Measurements from ENCODE around the gene POFUT1. TPM values are rescaled to one million over a fixed set of nuclear protein-coding genes. Genes with fewer than 3 reads are reported as not detected.

Gene POFUT1
- polyA plus RNA-seq, 2 of the 4 experiments (the other 2 are of a cell fraction): 29.6 to 43.9 TPM

DNA sequence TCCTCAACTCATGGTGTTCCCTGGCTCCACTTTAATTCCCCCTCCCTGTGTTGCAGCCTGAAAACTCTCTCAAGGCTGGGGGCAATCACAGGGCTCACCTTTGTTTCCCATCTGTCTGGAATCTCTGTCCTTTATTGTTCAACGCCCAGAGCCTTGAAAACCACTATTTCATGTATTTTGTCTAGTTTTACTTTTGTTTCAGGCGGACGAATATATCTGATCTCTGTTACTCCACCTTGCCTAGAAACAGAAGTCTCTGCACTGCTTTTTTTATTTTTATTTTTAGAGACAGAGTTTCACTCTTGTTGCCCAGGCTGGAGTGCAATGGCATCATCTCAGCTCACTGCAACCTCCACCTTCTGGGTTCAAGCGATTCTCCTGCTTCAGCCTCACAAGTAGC is 27.7 kb upstream of the POFUT1 start:
- ChIA-PET CTCF (interaction anchor here (1.0 kb wide), 2 partner anchors 9 to 162 kb away, joined by 3 read pairs; no protein-coding TSS in a partner anchor), POLR2A (interaction anchor here (0.7 kb wide), 1 partner anchor 270 kb away, joined by 4 read pairs; no protein-coding TSS in a partner anchor)
- TF ChIP-seq, protein P1, sequence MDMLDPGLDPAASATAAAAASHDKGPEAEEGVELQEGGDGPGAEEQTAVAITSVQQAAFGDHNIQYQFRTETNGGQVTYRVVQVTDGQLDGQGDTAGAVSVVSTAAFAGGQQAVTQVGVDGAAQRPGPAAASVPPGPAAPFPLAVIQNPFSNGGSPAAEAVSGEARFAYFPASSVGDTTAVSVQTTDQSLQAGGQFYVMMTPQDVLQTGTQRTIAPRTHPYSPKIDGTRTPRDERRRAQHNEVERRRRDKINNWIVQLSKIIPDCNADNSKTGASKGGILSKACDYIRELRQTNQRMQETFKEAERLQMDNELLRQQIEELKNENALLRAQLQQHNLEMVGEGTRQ (IDR thresholded peaks at IDR 0.05): no peak
- TF ChIP-seq RCOR1 (IDR thresholded peaks at IDR 0.05; ENCODE audit: low read depth, low read length) (no peak), CBX8 (IDR thresholded peaks at IDR 0.05) (no peak), GATA3 (IDR thresholded peaks at IDR 0.05; ENCODE audit: borderline replicate concordance) (no peak), MAFK (IDR thresholded peaks at IDR 0.05; ENCODE audit: partially characterized antibody) (no peak), BHLHE40 (IDR thresholded peaks at IDR 0.05; ENCODE audit: low read depth, low read length) (no peak), RFX5 (IDR thresholded peaks at IDR 0.05) (no peak), RAD21 (conservative IDR thresholded peaks at IDR 0.05 in 1 of 2, IDR thresholded peaks at IDR 0.05 in 1 of 2) (no peak), ZSCAN20 (CRISPR knock-in tag; IDR thresholded peaks at IDR 0.05) (no peak), HDAC2 (IDR thresholded peaks at IDR 0.05) (no peak), TFCP2L1 (CRISPR knock-in tag; IDR thresholded peaks at IDR 0.05) (no peak), ZC3H11A (IDR thresholded peaks at IDR 0.05) (no peak), CHD2 (IDR thresholded peaks at IDR 0.05; ENCODE audit: low read length, partially characterized antibody) (no peak), SREBF2 (IDR thresholded peaks at IDR 0.05) (no peak), HOXB13 (CRISPR knock-in tag; IDR thresholded peaks at IDR 0.05; ENCODE audit: low read depth) (no peak), HOXB5 (CRISPR knock-in tag; IDR thresholded peaks at IDR 0.05) (no peak), PHF8 (IDR thresholded peaks at IDR 0.05; ENCODE audit: borderline replicate concordance, low read depth) (no peak)
- TF ChIP-seq, protein P2, sequence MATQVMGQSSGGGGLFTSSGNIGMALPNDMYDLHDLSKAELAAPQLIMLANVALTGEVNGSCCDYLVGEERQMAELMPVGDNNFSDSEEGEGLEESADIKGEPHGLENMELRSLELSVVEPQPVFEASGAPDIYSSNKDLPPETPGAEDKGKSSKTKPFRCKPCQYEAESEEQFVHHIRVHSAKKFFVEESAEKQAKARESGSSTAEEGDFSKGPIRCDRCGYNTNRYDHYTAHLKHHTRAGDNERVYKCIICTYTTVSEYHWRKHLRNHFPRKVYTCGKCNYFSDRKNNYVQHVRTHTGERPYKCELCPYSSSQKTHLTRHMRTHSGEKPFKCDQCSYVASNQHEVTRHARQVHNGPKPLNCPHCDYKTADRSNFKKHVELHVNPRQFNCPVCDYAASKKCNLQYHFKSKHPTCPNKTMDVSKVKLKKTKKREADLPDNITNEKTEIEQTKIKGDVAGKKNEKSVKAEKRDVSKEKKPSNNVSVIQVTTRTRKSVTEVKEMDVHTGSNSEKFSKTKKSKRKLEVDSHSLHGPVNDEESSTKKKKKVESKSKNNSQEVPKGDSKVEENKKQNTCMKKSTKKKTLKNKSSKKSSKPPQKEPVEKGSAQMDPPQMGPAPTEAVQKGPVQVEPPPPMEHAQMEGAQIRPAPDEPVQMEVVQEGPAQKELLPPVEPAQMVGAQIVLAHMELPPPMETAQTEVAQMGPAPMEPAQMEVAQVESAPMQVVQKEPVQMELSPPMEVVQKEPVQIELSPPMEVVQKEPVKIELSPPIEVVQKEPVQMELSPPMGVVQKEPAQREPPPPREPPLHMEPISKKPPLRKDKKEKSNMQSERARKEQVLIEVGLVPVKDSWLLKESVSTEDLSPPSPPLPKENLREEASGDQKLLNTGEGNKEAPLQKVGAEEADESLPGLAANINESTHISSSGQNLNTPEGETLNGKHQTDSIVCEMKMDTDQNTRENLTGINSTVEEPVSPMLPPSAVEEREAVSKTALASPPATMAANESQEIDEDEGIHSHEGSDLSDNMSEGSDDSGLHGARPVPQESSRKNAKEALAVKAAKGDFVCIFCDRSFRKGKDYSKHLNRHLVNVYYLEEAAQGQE (IDR thresholded peaks at IDR 0.05): no peak
- Histone ChIP-seq H3K4me1 (no peaks in the 10 kb centered on the region), H3K9me3 (no peaks in the 10 kb centered on the region), H3K4me3 (no peak overlapping the region), H3K4me2 (no peak overlapping the region), H3K27ac (no peak overlapping the region)
- FAIRE-seq (no peak), DNase-seq (ENCODE audit: low read depth in 1 of 2, low spot score in 1 of 2) (no peak), ATAC-seq (no peak)
- 83% methylated on average over 4 of the region's 4 CpGs for WGBS (ENCODE audit: missing lambda C conversion rate)

DNA sequence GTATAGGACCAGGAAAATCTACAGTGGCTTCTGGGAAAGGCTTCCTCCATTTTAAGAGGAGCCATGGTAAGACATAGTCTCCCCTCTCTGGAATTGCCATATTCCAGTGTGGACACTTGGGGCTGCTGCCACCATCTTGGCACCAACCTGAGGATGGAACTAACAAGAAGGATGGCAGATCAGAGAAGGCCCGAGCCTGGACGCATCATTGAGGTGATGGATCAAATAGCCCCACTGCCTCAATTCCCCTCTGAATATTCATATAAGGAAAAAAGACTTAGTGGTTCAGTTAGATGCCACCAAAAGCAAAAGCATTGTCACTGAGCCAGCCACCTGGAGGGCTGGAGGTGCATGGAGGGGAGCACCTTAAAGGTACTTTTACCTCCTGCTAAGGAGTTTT is 26.1 kb upstream of the POFUT1 start:
- Histone ChIP-seq H3K9me3 (no peaks in the 10 kb centered on the region), H3K4me3 (no peak overlapping the region), H3K4me1 (no peaks in the 10 kb centered on the region), H3K4me2 (no peak overlapping the region), H3K27ac (no peak overlapping the region)
- ATAC-seq (no peak), DNase-seq (ENCODE audit: low read depth in 1 of 2, low spot score in 1 of 2) (no peak), FAIRE-seq (no peak)
- ChIA-PET POLR2A (no interaction called here), CTCF (no interaction called here)
- no peak for TF ChIP-seq RARB (CRISPR knock-in tag; IDR thresholded peaks at IDR 0.05)
- 94% methylated on average over 2 of the region's 2 CpGs for WGBS (ENCODE audit: missing lambda C conversion rate)

DNA sequence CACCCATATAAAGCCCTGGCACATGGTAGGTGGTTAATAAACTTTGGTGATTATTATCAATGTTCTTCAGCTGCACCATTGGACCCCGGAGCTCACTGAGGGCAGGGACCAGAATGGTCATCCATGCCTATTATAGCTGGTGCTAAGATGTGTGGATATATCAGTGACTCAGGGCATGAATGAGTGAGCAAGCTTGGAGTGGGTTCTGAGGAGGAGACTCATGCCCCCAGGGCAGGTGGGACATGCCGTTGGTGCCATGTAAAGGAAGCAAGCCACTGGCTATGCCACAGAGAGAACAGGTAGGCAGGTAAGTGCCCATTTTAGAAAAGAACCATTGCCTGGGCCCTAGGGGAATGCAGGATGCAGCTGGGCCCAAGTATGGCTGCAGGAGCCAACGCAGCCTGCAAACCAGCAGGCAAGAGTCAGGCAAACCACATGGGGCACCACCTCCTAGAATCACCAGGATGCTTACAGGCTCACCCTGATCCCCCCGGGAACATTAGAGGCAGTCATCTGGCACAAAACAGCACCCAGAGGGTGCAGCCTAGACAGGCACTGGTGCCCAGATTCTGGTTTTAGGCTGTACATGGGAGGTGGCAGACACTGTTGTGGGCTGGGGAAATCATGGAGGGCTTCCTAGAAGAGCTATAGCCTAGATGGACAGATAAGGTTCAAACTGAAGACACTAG is 23.6 kb upstream of the POFUT1 start:
- ATAC-seq: no peak
- TF ChIP-seq MAZ (IDR thresholded peaks at IDR 0.05; ENCODE audit: borderline replicate concordance, low read depth, low read length): no peak
- TF ChIP-seq ZC3H11A (IDR thresholded peaks at IDR 0.05): no peak
- no peak for TF ChIP-seq PHF8 (IDR thresholded peaks at IDR 0.05; ENCODE audit: borderline replicate concordance, low read depth)
- TF ChIP-seq CHD2 (IDR thresholded peaks at IDR 0.05; ENCODE audit: low read length, partially characterized antibody): no peak
- TF ChIP-seq SREBF2 (IDR thresholded peaks at IDR 0.05): no peak
- TF ChIP-seq, protein P3, sequence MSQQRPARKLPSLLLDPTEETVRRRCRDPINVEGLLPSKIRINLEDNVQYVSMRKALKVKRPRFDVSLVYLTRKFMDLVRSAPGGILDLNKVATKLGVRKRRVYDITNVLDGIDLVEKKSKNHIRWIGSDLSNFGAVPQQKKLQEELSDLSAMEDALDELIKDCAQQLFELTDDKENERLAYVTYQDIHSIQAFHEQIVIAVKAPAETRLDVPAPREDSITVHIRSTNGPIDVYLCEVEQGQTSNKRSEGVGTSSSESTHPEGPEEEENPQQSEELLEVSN (IDR thresholded peaks at IDR 0.05; ENCODE audit: borderline replicate concordance, low read depth): no peak
- TF ChIP-seq CBX8 (IDR thresholded peaks at IDR 0.05): no peak
- TF ChIP-seq MAFK (IDR thresholded peaks at IDR 0.05; ENCODE audit: partially characterized antibody): no peak
- no peak for TF ChIP-seq FOSB (CRISPR knock-in tag; IDR thresholded peaks at IDR 0.05)
- TF ChIP-seq, protein P4, sequence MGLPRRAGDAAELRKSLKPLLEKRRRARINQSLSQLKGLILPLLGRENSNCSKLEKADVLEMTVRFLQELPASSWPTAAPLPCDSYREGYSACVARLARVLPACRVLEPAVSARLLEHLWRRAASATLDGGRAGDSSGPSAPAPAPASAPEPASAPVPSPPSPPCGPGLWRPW (IDR thresholded peaks at IDR 0.05): no peak
- TF ChIP-seq POLR2AphosphoS2 (conservative IDR thresholded peaks at IDR 0.05; ENCODE audit: low read length): no peak
- no peak for TF ChIP-seq ZNF302 (CRISPR knock-in tag; IDR thresholded peaks at IDR 0.05)
- Histone ChIP-seq H3K4me2 (no peak overlapping the region), H3K4me1 (no peaks in the 10 kb centered on the region), H3K9me3 (no peaks in the 10 kb centered on the region), H3K4me3 (no peak overlapping the region), H3K27ac (no peak overlapping the region)
- no peak for FAIRE-seq
- CTCF ChIA-PET: interaction anchor here (0.7 kb wide), 1 partner anchor 273 kb away, joined by 3 read pairs; no protein-coding TSS in a partner anchor
- POLR2A ChIA-PET: no interaction called here
- WGBS (ENCODE audit: missing lambda C conversion rate): 39% methylated on average over 4 of the region's 4 CpGs
- no peak for DNase-seq (ENCODE audit: low read depth in 1 of 2, low spot score in 1 of 2)

Measured in A549 (cell line).